ENCODE measurements around the gene ZNF705A. TPM values are rescaled to one million over a fixed set of nuclear protein-coding genes. Genes with fewer than 3 reads are reported as not detected.
"Not testable (repeated sequence)": the region's sequence is repeated elsewhere in the genome, so short reads cannot be mapped to it uniquely, and the experiment has no call there.

ZNF705A gene
- total RNA-seq, 6 experiments from 2014 or later = not detected

DNA sequence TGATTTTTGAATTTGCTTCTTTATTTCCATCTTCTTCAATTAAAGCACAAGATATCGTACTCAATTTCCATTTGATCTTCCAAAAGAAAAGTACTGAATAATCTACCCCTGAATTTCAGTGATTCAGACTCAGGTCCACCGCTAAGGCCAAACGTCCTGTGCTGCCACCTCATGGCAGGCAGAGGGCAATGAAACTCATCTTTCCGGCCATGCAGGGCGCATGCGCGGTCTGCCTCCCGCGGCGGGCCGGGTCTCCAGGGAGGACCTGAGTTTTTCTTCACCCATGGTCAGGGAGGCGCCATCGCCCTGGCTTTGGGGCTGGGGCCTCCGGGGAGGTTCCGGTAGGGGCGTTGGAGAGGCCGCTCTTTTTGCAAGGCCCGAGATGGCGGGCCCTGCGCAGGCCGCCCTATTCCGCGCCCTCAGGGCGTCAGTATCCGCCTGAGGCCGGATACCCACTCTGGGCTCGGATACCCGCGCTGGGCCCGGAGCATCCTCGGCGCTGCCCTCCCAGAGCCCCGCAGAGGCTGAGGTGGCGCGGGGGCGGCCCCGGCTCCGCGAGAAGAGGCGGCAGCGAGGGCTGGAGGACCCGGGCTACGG is 23.3 kb downstream of the ZNF705A start:
- H3K9me3 ChIP-seq; H3K27me3 ChIP-seq; H3K36me3 ChIP-seq; H3K4me1 ChIP-seq; intact Hi-C loops (cut with DNase I): not testable (repeated sequence)
- DNase-seq (peak; percentile 72 to 80 (median 72)), ATAC-seq (peak in 2 of 4 donors; percentile 40 to 44)
- Histone ChIP-seq H3K4me3 (peak overlapping the region; percentile 61 to 78 (median 71)), H3K27ac (peak overlapping the region in 1 of 3 donors; percentile 49)
- TF ChIP-seq, protein P1, sequence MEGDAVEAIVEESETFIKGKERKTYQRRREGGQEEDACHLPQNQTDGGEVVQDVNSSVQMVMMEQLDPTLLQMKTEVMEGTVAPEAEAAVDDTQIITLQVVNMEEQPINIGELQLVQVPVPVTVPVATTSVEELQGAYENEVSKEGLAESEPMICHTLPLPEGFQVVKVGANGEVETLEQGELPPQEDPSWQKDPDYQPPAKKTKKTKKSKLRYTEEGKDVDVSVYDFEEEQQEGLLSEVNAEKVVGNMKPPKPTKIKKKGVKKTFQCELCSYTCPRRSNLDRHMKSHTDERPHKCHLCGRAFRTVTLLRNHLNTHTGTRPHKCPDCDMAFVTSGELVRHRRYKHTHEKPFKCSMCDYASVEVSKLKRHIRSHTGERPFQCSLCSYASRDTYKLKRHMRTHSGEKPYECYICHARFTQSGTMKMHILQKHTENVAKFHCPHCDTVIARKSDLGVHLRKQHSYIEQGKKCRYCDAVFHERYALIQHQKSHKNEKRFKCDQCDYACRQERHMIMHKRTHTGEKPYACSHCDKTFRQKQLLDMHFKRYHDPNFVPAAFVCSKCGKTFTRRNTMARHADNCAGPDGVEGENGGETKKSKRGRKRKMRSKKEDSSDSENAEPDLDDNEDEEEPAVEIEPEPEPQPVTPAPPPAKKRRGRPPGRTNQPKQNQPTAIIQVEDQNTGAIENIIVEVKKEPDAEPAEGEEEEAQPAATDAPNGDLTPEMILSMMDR (IDR thresholded peaks at IDR 0.05) = peak; percentile 5 to 73 (median 63)
- WGBS (ENCODE audit: insufficient coverage, low coverage, low lambda C conversion rate, missing lambda C conversion rate) = 0% methylated on average over 8 of the region's 43 CpGs

DNA sequence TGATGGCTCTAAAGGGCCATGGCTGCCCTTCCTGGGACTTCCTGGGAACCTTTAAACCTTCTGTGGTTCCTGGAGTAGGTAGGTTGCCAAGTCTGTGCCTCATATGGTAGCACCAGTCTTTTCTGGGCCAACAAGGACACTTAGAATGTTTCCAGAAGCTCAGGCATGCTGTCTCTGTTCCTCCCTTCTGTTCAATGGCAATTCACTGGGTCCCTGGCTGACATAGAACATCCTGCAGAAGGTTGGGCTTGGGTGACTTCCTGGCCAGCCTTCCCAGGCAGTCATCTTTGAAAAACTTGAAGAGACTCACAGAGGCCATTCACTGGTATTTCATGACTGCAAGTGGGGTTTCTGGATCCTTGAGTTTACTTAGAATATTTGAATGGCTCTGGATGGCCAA is 24.5 kb downstream of the ZNF705A start:
- DNase-seq; H3K4me1 ChIP-seq; H3K9me3 ChIP-seq; ATAC-seq; intact Hi-C loops (cut with DNase I); H3K27ac ChIP-seq; H3K4me3 ChIP-seq; H3K36me3 ChIP-seq; H3K27me3 ChIP-seq: not testable (repeated sequence)

DNA sequence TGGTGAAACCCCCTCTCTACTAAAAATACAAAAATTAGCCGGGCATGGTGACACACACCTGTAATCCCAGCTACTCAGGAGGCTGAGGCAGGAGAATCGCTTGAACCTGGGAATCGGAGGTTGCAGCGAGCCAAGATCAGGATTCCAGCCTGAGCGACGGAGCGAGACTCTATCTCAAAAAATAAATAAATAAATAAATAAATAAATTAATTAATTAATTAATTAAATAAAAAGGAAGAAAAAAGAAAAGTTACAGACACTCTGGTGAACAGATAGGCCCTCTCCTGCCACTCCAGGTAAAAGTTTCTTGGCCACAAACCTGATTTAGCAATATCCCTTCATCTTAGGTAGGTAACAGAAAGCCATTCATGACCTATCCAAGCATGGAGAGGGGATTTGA is 26.1 kb downstream of the ZNF705A start:
- intact Hi-C loops (cut with DNase I); H3K36me3 ChIP-seq; H3K9me3 ChIP-seq; H3K4me3 ChIP-seq; ATAC-seq; DNase-seq; H3K27ac ChIP-seq; H3K27me3 ChIP-seq; H3K4me1 ChIP-seq: not testable (repeated sequence)
- WGBS (ENCODE audit: insufficient coverage, low coverage, low lambda C conversion rate, missing lambda C conversion rate) = 98% methylated on average over 7 of the region's 7 CpGs

DNA sequence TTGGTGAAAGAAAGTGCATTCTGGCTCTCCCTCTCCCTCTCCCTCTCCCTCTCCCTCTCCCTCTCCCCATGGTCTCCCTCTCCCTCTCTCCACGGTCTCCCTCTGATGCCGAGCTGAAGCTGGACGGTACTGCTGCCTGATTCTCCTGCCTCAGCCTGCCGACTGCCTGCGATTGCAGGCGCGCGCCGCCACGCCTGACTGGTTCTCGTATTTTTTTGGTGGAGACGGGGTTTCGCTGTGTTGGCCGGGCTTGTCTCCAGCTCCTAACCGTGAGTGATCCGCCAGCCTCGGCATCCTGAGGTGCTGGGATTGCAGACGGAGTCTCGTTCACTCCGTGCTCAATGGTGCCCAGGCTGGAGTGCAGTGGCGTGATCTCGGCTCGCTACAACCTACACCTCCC is 26.5 kb downstream of the ZNF705A start:
- H3K4me1 ChIP-seq; DNase-seq; H3K4me3 ChIP-seq; intact Hi-C loops (cut with DNase I); H3K27me3 ChIP-seq; ATAC-seq; H3K36me3 ChIP-seq; H3K9me3 ChIP-seq; H3K27ac ChIP-seq: not testable (repeated sequence)
- 97% methylated on average over 14 of the region's 23 CpGs for WGBS (ENCODE audit: insufficient coverage, low coverage, low lambda C conversion rate, missing lambda C conversion rate)

DNA sequence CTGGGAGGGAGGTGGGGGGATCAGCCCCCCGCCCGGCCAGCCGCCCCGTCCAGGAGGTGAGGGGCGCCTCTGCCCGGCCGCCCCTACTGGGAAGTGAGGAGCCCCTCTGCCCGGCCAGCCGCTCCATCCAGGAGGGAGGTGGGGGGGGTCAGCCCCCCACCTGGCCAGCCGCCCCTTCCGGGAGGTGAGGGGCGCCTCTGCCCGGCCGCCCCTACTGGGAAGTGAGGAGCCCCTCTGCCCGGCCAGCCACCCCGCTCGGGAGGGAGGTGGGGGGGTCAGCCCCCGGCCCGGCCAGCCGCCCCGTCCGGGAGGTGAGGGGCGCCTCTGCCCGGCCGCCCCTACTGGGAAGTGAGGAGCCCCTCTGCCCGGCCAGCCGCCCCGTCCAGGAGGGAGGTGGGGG is 27.4 kb downstream of the ZNF705A start:
- H3K4me3 ChIP-seq; H3K27me3 ChIP-seq; H3K9me3 ChIP-seq; intact Hi-C loops (cut with DNase I); H3K36me3 ChIP-seq; H3K4me1 ChIP-seq; DNase-seq; H3K27ac ChIP-seq; ATAC-seq: not testable (repeated sequence)
- WGBS (ENCODE audit: insufficient coverage, low coverage, low lambda C conversion rate, missing lambda C conversion rate) = no CpG with 5 or more reads among the region's 28 CpGs

DNA sequence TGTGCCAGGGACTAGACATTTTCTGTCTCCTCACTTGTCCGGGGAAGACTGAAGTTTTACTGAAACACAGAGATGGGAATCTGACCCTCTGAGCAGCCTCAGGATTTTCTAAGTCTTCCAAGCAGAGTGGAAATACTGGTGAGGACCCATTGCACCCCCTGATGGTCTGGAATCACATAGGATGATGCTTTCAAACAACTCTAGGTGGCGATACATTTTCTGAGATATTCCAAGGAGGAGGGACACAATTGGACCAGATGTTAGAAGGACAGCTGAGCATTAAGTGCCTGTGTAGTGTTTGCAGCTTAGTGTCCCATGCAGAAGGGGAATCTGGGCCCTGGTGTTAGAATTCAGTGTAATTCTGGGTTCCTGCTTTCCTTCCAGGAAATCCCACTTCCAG is 31.3 kb downstream of the ZNF705A start:
- H3K27ac ChIP-seq; ATAC-seq; H3K36me3 ChIP-seq; H3K27me3 ChIP-seq; H3K4me3 ChIP-seq; DNase-seq; H3K9me3 ChIP-seq; intact Hi-C loops (cut with DNase I); H3K4me1 ChIP-seq: not testable (repeated sequence)
- whole genome bisulfite sequencing (ENCODE audit: insufficient coverage, low coverage, low lambda C conversion rate, missing lambda C conversion rate) = 49% methylated on average over 2 of the region's 2 CpGs

DNA sequence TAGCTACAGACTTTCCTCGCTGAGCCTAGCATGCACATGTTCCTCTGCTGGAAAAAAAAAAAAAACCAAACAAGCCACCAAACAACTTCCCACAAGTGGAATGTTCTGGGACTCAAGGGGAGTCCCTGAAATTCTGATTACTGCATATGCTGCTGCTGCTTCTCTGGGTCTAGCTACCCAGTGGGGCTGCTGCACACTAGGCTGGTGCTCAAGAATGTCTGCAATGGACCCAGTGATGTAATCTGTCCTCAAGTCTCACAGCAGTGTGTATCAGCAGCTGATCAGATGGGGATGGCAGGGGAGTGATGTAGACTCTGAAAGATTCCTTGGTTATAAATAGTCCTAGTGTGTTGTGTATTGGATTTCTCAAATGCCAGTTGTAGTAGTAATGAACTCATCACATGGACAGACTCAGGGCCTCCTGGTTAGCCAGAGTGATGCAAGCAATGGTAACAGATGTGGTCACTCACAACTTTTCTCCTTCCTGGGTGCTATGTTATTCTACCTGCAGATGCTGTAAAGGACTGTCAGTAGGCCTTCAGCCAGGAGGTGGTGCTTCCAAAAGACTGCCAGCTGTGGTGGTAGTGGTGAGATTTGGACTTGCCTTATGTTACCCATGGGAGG is 41.0 kb downstream of the ZNF705A start:
- H3K27me3 ChIP-seq; H3K27ac ChIP-seq; ATAC-seq; H3K9me3 ChIP-seq; H3K4me3 ChIP-seq; H3K36me3 ChIP-seq; H3K4me1 ChIP-seq; DNase-seq; intact Hi-C loops (cut with DNase I): not testable (repeated sequence)
- WGBS (ENCODE audit: insufficient coverage, low coverage, low lambda C conversion rate, missing lambda C conversion rate) = 67% methylated on average over 1 of the region's 1 CpG

DNA sequence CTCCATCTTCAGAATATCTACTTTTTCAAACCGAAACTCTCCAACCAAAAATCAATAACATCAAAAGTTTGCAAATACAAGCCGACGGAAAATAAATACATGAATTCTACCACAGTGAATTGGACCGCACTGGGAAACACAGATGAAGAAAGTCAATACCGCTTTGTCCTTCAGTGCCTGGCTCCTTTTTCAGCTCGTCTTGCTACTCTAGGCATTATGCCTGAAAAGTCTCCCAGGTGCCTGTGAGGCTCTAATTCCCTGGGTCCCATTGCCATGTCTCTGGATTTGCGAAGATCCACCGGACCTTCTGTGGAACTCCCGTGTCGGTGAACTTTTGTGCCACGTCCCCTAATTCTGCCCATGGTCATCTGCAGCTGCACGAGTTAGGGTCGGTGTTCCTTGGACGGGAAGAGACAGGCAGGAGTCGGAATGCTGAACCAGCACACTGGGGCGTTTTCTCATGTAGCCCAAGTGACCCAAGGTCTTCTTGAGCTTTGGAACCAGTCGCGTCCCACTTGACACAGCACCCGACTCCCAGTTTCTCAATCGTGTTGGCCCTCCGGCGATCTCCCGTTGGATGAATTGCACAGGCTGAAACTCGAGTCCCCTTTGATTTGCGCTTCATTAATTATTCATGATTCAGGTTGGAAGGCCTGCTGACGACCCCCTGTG is 62.0 kb downstream of the ZNF705A start:
- H3K27ac ChIP-seq; H3K9me3 ChIP-seq; intact Hi-C loops (cut with DNase I); H3K27me3 ChIP-seq; ATAC-seq; H3K4me3 ChIP-seq; H3K4me1 ChIP-seq; DNase-seq; H3K36me3 ChIP-seq: not testable (repeated sequence)
- 64% methylated on average over 23 of the region's 26 CpGs for WGBS (ENCODE audit: insufficient coverage, low coverage, low lambda C conversion rate, missing lambda C conversion rate)

DNA sequence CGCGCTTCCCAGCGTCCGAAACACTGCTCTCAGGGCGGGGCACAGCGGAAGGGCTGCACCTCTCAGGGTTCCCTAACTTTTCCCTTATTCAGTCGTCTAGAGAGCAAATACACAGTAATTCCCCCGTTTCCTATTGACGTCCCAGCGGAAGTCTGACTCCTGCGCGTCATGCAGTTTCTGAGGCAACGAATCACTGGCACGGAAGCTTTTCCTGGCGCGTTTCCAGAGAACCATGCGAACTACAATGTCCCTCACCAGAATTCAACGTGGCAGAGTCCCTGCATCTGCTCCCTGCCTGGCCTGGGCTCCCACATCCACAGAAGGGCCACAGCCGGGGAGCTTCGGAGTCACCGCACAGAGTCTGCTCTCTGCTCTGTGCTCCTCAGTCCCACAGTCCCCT is 64.6 kb downstream of the ZNF705A start:
- H3K27ac ChIP-seq; H3K9me3 ChIP-seq; DNase-seq; H3K4me1 ChIP-seq; H3K27me3 ChIP-seq; ATAC-seq; intact Hi-C loops (cut with DNase I); H3K36me3 ChIP-seq; H3K4me3 ChIP-seq: not testable (repeated sequence)
- WGBS (ENCODE audit: insufficient coverage, low coverage, low lambda C conversion rate, missing lambda C conversion rate) = 65% methylated on average over 14 of the region's 21 CpGs

DNA sequence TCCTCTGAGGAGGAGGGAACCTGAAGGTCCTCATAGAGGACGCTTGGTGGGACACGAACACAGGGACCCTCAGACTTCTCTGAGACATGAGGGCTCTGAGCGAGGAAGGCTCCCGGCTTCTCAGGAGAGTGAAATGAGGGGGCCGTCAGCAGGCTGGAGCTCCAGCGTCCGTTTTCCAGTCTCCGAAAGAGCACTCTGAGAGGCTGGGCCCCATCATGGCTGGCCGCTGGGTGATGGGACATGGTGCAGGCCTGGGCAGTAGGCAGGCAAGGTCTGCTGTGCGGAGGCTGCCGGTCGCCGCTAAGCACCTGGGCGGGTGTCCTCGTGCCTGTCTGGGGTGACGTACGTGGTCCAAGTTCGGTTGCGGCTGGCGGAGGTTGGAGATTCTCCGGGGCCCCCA is 65.0 kb downstream of the ZNF705A start:
- 85% methylated on average over 4 of the region's 21 CpGs for WGBS (ENCODE audit: insufficient coverage, low coverage, low lambda C conversion rate, missing lambda C conversion rate)

More for the DNA sequence above, 65.0 kb downstream of the ZNF705A start:
- intact Hi-C loops (cut with DNase I); H3K4me3 ChIP-seq; H3K9me3 ChIP-seq; H3K27ac ChIP-seq; H3K36me3 ChIP-seq; H3K4me1 ChIP-seq; DNase-seq; H3K27me3 ChIP-seq; ATAC-seq: not testable (repeated sequence)

All from right lobe of liver (tissue), 6 donors.